ENCODE results near the gene GCN1. TPM values are rescaled to one million over a fixed set of nuclear protein-coding genes. Genes with fewer than 3 reads are reported as not detected.

The GCN1 gene
- total RNA-seq, 1 donor from 2014 or later: 134 TPM

DNA sequence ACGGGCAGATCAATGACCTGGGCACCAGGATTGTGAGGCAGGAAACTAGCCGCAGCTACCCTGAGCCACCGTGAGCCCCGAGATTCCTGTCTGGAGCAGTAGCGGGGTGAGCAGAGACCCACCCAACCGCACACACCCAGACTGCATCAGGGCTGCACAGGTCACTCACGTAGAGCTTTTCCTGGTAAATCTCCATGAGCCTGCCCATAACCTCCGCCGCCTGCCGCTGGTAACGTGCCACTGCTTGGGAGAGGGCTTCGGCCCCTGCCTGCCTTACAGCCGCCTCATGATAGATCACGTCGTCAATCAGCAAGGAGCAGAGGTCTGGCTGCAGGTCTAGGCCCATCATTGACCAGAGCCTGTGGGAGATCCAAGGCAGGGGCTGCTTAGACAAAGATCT, 39.4 kb downstream of the GCN1 start:
- TF ChIP-seq, protein P1, sequence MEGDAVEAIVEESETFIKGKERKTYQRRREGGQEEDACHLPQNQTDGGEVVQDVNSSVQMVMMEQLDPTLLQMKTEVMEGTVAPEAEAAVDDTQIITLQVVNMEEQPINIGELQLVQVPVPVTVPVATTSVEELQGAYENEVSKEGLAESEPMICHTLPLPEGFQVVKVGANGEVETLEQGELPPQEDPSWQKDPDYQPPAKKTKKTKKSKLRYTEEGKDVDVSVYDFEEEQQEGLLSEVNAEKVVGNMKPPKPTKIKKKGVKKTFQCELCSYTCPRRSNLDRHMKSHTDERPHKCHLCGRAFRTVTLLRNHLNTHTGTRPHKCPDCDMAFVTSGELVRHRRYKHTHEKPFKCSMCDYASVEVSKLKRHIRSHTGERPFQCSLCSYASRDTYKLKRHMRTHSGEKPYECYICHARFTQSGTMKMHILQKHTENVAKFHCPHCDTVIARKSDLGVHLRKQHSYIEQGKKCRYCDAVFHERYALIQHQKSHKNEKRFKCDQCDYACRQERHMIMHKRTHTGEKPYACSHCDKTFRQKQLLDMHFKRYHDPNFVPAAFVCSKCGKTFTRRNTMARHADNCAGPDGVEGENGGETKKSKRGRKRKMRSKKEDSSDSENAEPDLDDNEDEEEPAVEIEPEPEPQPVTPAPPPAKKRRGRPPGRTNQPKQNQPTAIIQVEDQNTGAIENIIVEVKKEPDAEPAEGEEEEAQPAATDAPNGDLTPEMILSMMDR (IDR thresholded peaks at IDR 0.05; ENCODE audit: unreplicated experiment): no peak
- Mint-ChIP-seq H3K27me3 (ENCODE audit: low read depth) (no peaks in the 10 kb centered on the region), H3K27ac (no peak overlapping the region), H3K36me3 (peaks cover 37% of the 10 kb centered on the region), H3K4me3 (no peak overlapping the region), H3K4me1 (no peaks in the 10 kb centered on the region), H3K9me3 (no peaks in the 10 kb centered on the region)
- DNase-seq (ENCODE audit: low spot score in 2 of 2, unreplicated experiment in 2 of 2): no peak

DNA sequence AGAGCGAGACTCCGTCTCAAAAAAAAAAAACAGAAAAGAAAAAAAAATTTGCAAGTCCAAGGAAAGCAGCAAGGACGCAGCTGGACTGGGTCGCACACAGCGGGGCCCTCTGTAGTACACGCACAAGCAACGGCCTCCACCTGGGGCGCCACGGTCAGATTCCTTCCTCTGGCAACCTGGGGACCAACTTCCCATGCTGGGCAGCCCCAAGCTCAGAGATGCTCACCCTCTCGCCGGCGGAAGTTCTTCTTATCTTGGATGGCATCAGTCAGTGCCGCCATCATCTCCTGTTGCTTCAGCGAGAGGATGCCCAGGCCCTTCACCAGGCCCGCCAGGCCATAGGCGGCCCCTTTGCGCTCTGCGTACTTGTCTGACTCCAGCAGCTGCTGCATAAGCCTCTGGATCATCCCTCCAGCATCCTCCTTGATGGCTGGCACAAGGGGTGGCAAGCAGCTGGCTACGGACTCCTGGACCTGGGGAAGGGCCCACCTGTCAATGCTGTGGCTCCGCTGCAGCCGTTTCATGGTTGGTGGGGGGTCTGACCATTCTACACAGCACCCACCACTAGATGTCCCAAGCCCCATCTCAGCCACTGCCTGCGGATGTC, 43.5 kb downstream of the GCN1 start:
- no peaks in the 10 kb centered on the region for H3K27me3 Mint-ChIP-seq (ENCODE audit: low read depth)
- H3K9me3 Mint-ChIP-seq: no peaks in the 10 kb centered on the region
- no peaks in the 10 kb centered on the region for H3K4me1 Mint-ChIP-seq
- H3K36me3 Mint-ChIP-seq: peaks cover 20% of the 10 kb centered on the region
- no peak overlapping the region for H3K27ac Mint-ChIP-seq
- DNase-seq (ENCODE audit: low spot score in 2 of 2, unreplicated experiment in 2 of 2): no peak
- TF ChIP-seq, protein P1 (IDR thresholded peaks at IDR 0.05; ENCODE audit: unreplicated experiment): no peak
- H3K4me3 Mint-ChIP-seq: no peak overlapping the region

DNA sequence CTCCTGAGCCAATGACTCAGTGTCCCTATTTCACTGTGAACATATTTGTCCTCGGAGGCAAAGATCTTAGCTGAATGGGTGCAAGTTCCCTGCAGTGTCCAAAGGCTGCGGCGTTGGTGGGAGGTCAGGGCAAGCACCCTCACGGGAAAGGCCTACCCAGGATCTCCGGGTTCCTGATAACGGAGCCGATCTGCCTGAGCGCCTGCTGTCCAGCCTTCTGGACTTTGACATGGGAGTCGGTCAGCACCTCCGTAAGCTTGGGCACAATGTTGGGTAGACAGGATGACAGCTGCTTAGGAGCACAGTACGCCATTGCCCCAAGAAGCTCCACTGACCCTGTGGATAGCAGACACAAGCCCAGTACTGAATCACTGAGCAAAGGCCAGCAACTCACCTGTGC, 46.5 kb downstream of the GCN1 start:
- no peaks in the 10 kb centered on the region for H3K27me3 Mint-ChIP-seq (ENCODE audit: low read depth)
- TF ChIP-seq, protein P1 (IDR thresholded peaks at IDR 0.05; ENCODE audit: unreplicated experiment): no peak
- H3K9me3 Mint-ChIP-seq: no peaks in the 10 kb centered on the region
- H3K4me1 Mint-ChIP-seq: no peaks in the 10 kb centered on the region
- no peak for DNase-seq (ENCODE audit: low spot score in 2 of 2, unreplicated experiment in 2 of 2)
- H3K36me3 Mint-ChIP-seq: peaks cover 24% of the 10 kb centered on the region
- no peak overlapping the region for H3K27ac Mint-ChIP-seq
- no peak overlapping the region for H3K4me3 Mint-ChIP-seq

DNA sequence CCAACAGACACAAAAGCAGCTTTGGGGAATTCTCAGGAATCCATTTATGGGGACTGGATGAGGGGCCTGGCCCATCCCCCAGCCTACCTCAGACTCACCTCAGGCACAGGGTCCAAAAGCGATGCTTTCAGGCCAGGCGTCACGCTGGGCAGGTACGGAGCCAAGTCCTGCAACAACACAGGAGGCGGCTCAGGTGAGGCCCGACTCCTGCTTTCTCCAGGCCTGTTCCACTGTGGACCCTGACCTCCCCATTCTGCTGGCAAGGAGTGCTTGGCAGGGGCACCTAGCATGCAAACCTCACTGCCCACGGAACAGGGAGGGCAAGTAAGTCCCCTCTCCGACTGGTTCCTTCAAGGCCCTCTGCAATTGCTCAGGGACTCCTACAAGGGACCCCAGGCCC, 49.4 kb downstream of the GCN1 start:
- no peaks in the 10 kb centered on the region for H3K27me3 Mint-ChIP-seq (ENCODE audit: low read depth)
- TF ChIP-seq, protein P1 (IDR thresholded peaks at IDR 0.05; ENCODE audit: unreplicated experiment): no peak
- peaks cover 44% of the 10 kb centered on the region for H3K36me3 Mint-ChIP-seq
- no peak overlapping the region for H3K4me3 Mint-ChIP-seq
- no peaks in the 10 kb centered on the region for H3K4me1 Mint-ChIP-seq
- H3K27ac Mint-ChIP-seq: no peak overlapping the region
- no peaks in the 10 kb centered on the region for H3K9me3 Mint-ChIP-seq
- no peak for DNase-seq (ENCODE audit: low spot score in 2 of 2, unreplicated experiment in 2 of 2)

DNA sequence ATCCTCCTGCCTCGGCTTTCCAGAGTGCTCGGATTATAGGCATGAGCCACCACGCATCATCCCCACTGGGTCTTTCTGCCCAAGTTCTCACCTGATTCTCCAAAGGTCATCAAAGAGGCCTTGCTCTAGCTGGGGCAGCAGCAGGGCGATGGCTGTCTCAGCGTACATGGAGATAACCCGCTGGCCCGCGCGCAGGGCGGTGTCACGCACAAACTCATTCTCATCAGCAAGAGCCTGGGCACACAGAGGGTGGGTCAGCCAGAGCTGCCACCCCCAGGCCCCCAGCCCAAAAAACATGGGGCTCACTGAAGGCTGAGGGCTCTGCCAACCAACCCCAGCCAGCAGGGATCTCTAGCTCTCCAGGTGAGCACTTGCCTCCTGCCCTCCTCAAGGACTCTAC, 50.3 kb downstream of the GCN1 start:
- Mint-ChIP-seq H3K36me3 (peaks cover 50% of the 10 kb centered on the region), H3K9me3 (no peaks in the 10 kb centered on the region), H3K27me3 (ENCODE audit: low read depth) (no peaks in the 10 kb centered on the region), H3K4me1 (no peaks in the 10 kb centered on the region), H3K27ac (no peak overlapping the region), H3K4me3 (no peak overlapping the region)
- DNase-seq (ENCODE audit: low spot score in 2 of 2, unreplicated experiment in 2 of 2): no peak
- TF ChIP-seq, protein P1 (IDR thresholded peaks at IDR 0.05; ENCODE audit: unreplicated experiment): no peak
